GM18508 (cell line): Measurements from ENCODE around the gene XRRA1.

ENCODE experiments used
- ATAC-seq: cut with Tn5 transposase; IDR thresholded peaks from one replicate; pipeline ENCODE4 v1.9.1; 2021; ENCODE audit warnings: moderate number of reproducible peaks; ENCODE audit not compliant: insufficient read depth, unreplicated experiment

Gene XRRA1

GRCh38 chr11:74951226-74951625 lies 2.3 kb upstream of the XRRA1 start:
- no peak for ATAC-seq

- no peak for ATAC-seq
These were observed 1.6 kb upstream of the XRRA1 start for GRCh38 chr11:74950374-74950969.

GRCh38 chr11:74949753-74950137 lies 854 bp upstream of the XRRA1 start:
- no peak for ATAC-seq

GRCh38 chr11:74948546-74948897 lies 369 bp downstream of the XRRA1 start:
- no peak for ATAC-seq

GRCh38 chr11:74942073-74942759 lies 6.7 kb downstream of the XRRA1 start:
- ATAC-seq = no peak

GRCh38 chr11:74941492-74941891 lies 7.4 kb downstream of the XRRA1 start:
- no peak for ATAC-seq

GRCh38 chr11:74937696-74938475 lies 11.0 kb downstream of the XRRA1 start:
- ATAC-seq = no peak

- ATAC-seq = no peak
These were observed 11.9 kb downstream of the XRRA1 start for GRCh38 chr11:74936976-74937375.

- ATAC-seq = no peak
These were observed 12.8 kb downstream of the XRRA1 start for GRCh38 chr11:74936087-74936486.

GRCh38 chr11:74935285-74935684 lies 13.6 kb downstream of the XRRA1 start:
- no peak for ATAC-seq

- no peak for ATAC-seq
These were observed 15.1 kb downstream of the XRRA1 start for GRCh38 chr11:74933765-74934164.

- no peak for ATAC-seq
These were observed 16.1 kb downstream of the XRRA1 start for GRCh38 chr11:74932797-74933196.

- no peak for ATAC-seq
These were observed 16.7 kb downstream of the XRRA1 start for GRCh38 chr11:74932169-74932568.

GRCh38 chr11:74929431-74930363 lies 19.2 kb downstream of the XRRA1 start:
- ATAC-seq = no peak

GRCh38 chr11:74927496-74927895 lies 21.4 kb downstream of the XRRA1 start:
- no peak for ATAC-seq

- ATAC-seq = no peak
These were observed 22.4 kb downstream of the XRRA1 start for GRCh38 chr11:74926304-74927030.

- no peak for ATAC-seq
These were observed 23.6 kb downstream of the XRRA1 start for GRCh38 chr11:74925281-74925680.

GRCh38 chr11:74923125-74923524 lies 25.8 kb downstream of the XRRA1 start:
- no peak for ATAC-seq

- no peak for ATAC-seq
These were observed 39.1 kb downstream of the XRRA1 start for GRCh38 chr11:74909812-74910211.

- ATAC-seq = no peak
These were observed 39.5 kb downstream of the XRRA1 start for GRCh38 chr11:74909385-74909784.
